DND-41 (cell line): ENCODE measurements around the gene C1QTNF1.

Experiments
- ATAC-seq: fragments of 200-7000 bp; cut with Tn5 transposase; 3 replicates; pipeline ENCODE4 v1.9.1; 2021; ENCODE audit warnings: low read depth; ENCODE audit not compliant: insufficient read depth
- DNase-seq: peaks from one replicate; pipeline ENCODE4 v3.0.0-alpha.2; 2020
- H2AFZ ChIP-seq: 2 replicates; pipeline ENCODE4 v1.6.0; 2012; ENCODE audit warnings: low read depth, low read length
- H3K27ac ChIP-seq: 2 replicates; pipeline ENCODE4 v1.5.1; 2012; ENCODE audit warnings: low read length, inconsistent platforms
- H3K27me3 ChIP-seq: fragments of 200-600 bp; sonication (generic); 2 replicates; pipeline ENCODE4 v1.6.0; 2012; ENCODE audit warnings: low read length, mild to moderate bottlenecking, inconsistent platforms; ENCODE audit not compliant: insufficient read depth, poor library complexity
- H3K36me3 ChIP-seq: 2 replicates; pipeline ENCODE4 v1.5.1; 2012; ENCODE audit warnings: low read length, inconsistent platforms; ENCODE audit not compliant: insufficient read depth
- H3K4me1 ChIP-seq: 2 replicates; pipeline ENCODE4 v1.5.1; 2012; ENCODE audit warnings: mild to moderate bottlenecking, low read length; ENCODE audit not compliant: insufficient read depth
- H3K4me2 ChIP-seq: 2 replicates; pipeline ENCODE4 v1.6.0; 2012; ENCODE audit warnings: mild to moderate bottlenecking, moderate library complexity, low read length, inconsistent platforms; ENCODE audit not compliant: insufficient read depth
- H3K4me3 ChIP-seq, 2 experiments: fragments of 200-600 bp in 1 of 2; shearing (Covaris generic) in 1 of 2; 2 replicates each; pipeline ENCODE4 v1.5.1; 2012 to 2016; ENCODE audit warnings: inconsistent platforms in 2 of 2, low read length in 2 of 2, mild to moderate bottlenecking in 2 of 2, low read depth in 1 of 2, moderate library complexity in 1 of 2
- H3K79me2 ChIP-seq: 2 replicates; pipeline ENCODE4 v1.6.0; 2012; ENCODE audit warnings: low read length, inconsistent platforms; ENCODE audit not compliant: insufficient read depth
- H3K9ac ChIP-seq: 2 replicates; pipeline ENCODE4 v1.6.0; 2012; ENCODE audit warnings: low read depth, mild to moderate bottlenecking, inconsistent platforms, low read length, moderate library complexity
- H3K9me3 ChIP-seq: 2 replicates; pipeline ENCODE4 v1.5.1; 2012; ENCODE audit warnings: low read length, moderate library complexity, mild to moderate bottlenecking, inconsistent platforms; ENCODE audit not compliant: insufficient read depth, severe bottlenecking
- H4K20me1 ChIP-seq: 2 replicates; pipeline ENCODE4 v1.6.0; 2012; ENCODE audit warnings: low read length; ENCODE audit not compliant: insufficient read depth
- CTCF ChIP-seq: IDR thresholded peaks from 2 replicates; pipeline ENCODE4 v1.5.1; 2012; ENCODE audit warnings: borderline replicate concordance, low read length, moderate library complexity, mild to moderate bottlenecking; ENCODE audit not compliant: poor library complexity, severe bottlenecking; ENCODE audit errors: extremely low read depth
- EZH2 ChIP-seq: IDR thresholded peaks from 3 replicates; pipeline ENCODE4 v1.6.1; 2012; ENCODE audit warnings: borderline replicate concordance, low read depth, mild to moderate bottlenecking, moderate library complexity, low read length, inconsistent platforms; ENCODE audit not compliant: severe bottlenecking

C1QTNF1 gene

GRCh38 chr17:79023886-79024771 is at the start of gene C1QTNF1:
Gene C1QTNF1, plus strand, starts transcription at chr17:79024169. Its CDS starts 19,800 bp downstream, at chr17:79043969.
- Histone ChIP-seq H3K79me2 (no peaks in the 10 kb centered on the region), H2AFZ (peak within 1 kb of the TSS; percentile 56), H3K9ac (peak within 1 kb of the TSS; percentile 50), H3K9me3 (no peaks in the 10 kb centered on the region), H3K4me3 (peak within 1 kb of the TSS; percentile 13 to 57; a peak in 3 of 4 replicates), H3K36me3 (no peaks in the 10 kb centered on the region), H3K27ac (no peak within 1 kb of the TSS), H3K27me3 (peaks cover 18% of the 10 kb centered on the region), H3K4me2 (peak within 1 kb of the TSS; percentile 86), H3K4me1 (peaks cover 22% of the 10 kb centered on the region), H4K20me1 (peaks cover 13% of the 10 kb centered on the region)
- DNase-seq (peak; percentile 85), ATAC-seq (peak; percentile 90)
- TF ChIP-seq EZH2, result peak; percentile 47
- TF ChIP-seq CTCF, result peak; percentile 12

GRCh38 chr17:78974635-78975591 is 49.1 kb upstream of the C1QTNF1 start:
- peaks cover 31% of the 10 kb centered on the region for H3K4me1 ChIP-seq
- H3K9ac ChIP-seq, result no peak overlapping the region
- H3K4me2 ChIP-seq, result no peak overlapping the region
- peaks cover 74% of the 10 kb centered on the region for H3K36me3 ChIP-seq
- peaks cover 41% of the 10 kb centered on the region for H3K79me2 ChIP-seq
- H3K4me3 ChIP-seq, result no peak overlapping the region
- ATAC-seq, result no peak
- no peak overlapping the region for H3K27ac ChIP-seq
- no peak overlapping the region for H2AFZ ChIP-seq
- H3K9me3 ChIP-seq, result no peaks in the 10 kb centered on the region
- DNase-seq, result no peak
- peaks cover 33% of the 10 kb centered on the region for H4K20me1 ChIP-seq
- H3K27me3 ChIP-seq, result no peaks in the 10 kb centered on the region
- no peak for TF ChIP-seq EZH2
- TF ChIP-seq CTCF, result no peak

GRCh38 chr17:78976907-78977680 is 46.9 kb upstream of the C1QTNF1 start:
- Histone ChIP-seq H3K4me2 (peak overlapping the region; percentile 96; the same call in 1 of the 2 replicates), H3K27ac (no peak overlapping the region), H3K4me1 (peaks cover 37% of the 10 kb centered on the region), H3K79me2 (peaks cover 42% of the 10 kb centered on the region), H4K20me1 (peaks cover 14% of the 10 kb centered on the region), H3K36me3 (peaks cover 52% of the 10 kb centered on the region), H3K27me3 (no peaks in the 10 kb centered on the region), H3K9me3 (no peaks in the 10 kb centered on the region), H3K9ac (peak overlapping the region; percentile 55; the same call in 1 of the 2 replicates), H3K4me3 (peak overlapping the region in 1 of 2 experiments; percentile 68; a peak in 2 of 4 replicates), H2AFZ (no peak overlapping the region)
- ATAC-seq (no peak), DNase-seq (no peak)
- TF ChIP-seq CTCF (no peak), EZH2 (no peak)
